Measurements from ENCODE around the gene DACT3. TPM values are rescaled to one million over a fixed set of nuclear protein-coding genes. Genes with fewer than 3 reads are reported as not detected.

The DACT3 gene
- 11.2 and 11.5 TPM in 2 replicates for total RNA-seq
- long read RNA-seq, partial matches to known transcripts: 0 of 3 reads
- long read RNA-seq, other reads (novel, unspliced or antisense): 3 of 3 reads

- no peak for TF ChIP-seq CTCF (IDR thresholded peaks at IDR 0.05)
- Mint-ChIP-seq H3K27me3 (ENCODE audit: unreplicated experiment) (no peaks in the 10 kb centered on the region), H3K27ac (ENCODE audit: unreplicated experiment) (peak within 1 kb of the TSS; percentile 92), H3K36me3 (ENCODE audit: unreplicated experiment) (no peaks in the 10 kb centered on the region), H3K4me3 (ENCODE audit: unreplicated experiment) (peak within 1 kb of the TSS; percentile 76), H3K9me3 (ENCODE audit: unreplicated experiment) (no peaks in the 10 kb centered on the region), H3K4me1 (ENCODE audit: unreplicated experiment) (peaks cover 18% of the 10 kb centered on the region)
- peak; percentile 100 for DNase-seq (ENCODE audit: extremely low spot score, unreplicated experiment)
Measured at GRCh38 chr19:46661020-46661731, at the start of gene DACT3. TSS of gene DACT3 (minus strand) at chr19:46661182. CDS start at chr19:46661064, 118 bp downstream.

- peaks cover 19% of the 10 kb centered on the region for H3K4me1 Mint-ChIP-seq (ENCODE audit: unreplicated experiment)
- DNase-seq (ENCODE audit: extremely low spot score, unreplicated experiment): no peak
- peaks cover 9% of the 10 kb centered on the region for H3K36me3 Mint-ChIP-seq (ENCODE audit: unreplicated experiment)
- H3K27me3 Mint-ChIP-seq (ENCODE audit: unreplicated experiment): no peaks in the 10 kb centered on the region
- no peak overlapping the region for H3K27ac Mint-ChIP-seq (ENCODE audit: unreplicated experiment)
- H3K9me3 Mint-ChIP-seq (ENCODE audit: unreplicated experiment): no peaks in the 10 kb centered on the region
- TF ChIP-seq CTCF (IDR thresholded peaks at IDR 0.05): no peak
- H3K4me3 Mint-ChIP-seq (ENCODE audit: unreplicated experiment): no peak overlapping the region
Measured at GRCh38 chr19:46710687-46711086, 49.7 kb upstream of the DACT3 start.

- Mint-ChIP-seq H3K4me3 (ENCODE audit: unreplicated experiment) (no peak overlapping the region), H3K27me3 (ENCODE audit: unreplicated experiment) (no peaks in the 10 kb centered on the region), H3K27ac (ENCODE audit: unreplicated experiment) (no peak overlapping the region), H3K4me1 (ENCODE audit: unreplicated experiment) (no peaks in the 10 kb centered on the region), H3K9me3 (ENCODE audit: unreplicated experiment) (no peaks in the 10 kb centered on the region), H3K36me3 (ENCODE audit: unreplicated experiment) (peaks cover 18% of the 10 kb centered on the region)
- TF ChIP-seq CTCF (IDR thresholded peaks at IDR 0.05): peak; percentile 88
- peak; percentile 91 for DNase-seq (ENCODE audit: extremely low spot score, unreplicated experiment)
Measured at GRCh38 chr19:46704379-46705076, 43.5 kb upstream of the DACT3 start.

- Mint-ChIP-seq H3K4me3 (ENCODE audit: unreplicated experiment) (no peak overlapping the region), H3K27ac (ENCODE audit: unreplicated experiment) (no peak overlapping the region), H3K27me3 (ENCODE audit: unreplicated experiment) (no peaks in the 10 kb centered on the region), H3K4me1 (ENCODE audit: unreplicated experiment) (peaks cover 1% of the 10 kb centered on the region), H3K36me3 (ENCODE audit: unreplicated experiment) (peaks cover 20% of the 10 kb centered on the region), H3K9me3 (ENCODE audit: unreplicated experiment) (no peaks in the 10 kb centered on the region)
- no peak for TF ChIP-seq CTCF (IDR thresholded peaks at IDR 0.05)
- DNase-seq (ENCODE audit: extremely low spot score, unreplicated experiment): no peak
Measured at GRCh38 chr19:46700704-46701103, 39.7 kb upstream of the DACT3 start.

All from osteocyte (in vitro differentiated cells).